GM12865 (cell line): ENCODE results near the gene WNT7B.

ENCODE experiments used
- DNase-seq: peaks from one replicate; pipeline ENCODE4 v3.0.0; 2010; ENCODE audit warnings: low read depth
- H3K4me3 ChIP-seq: 2 replicates; pipeline ENCODE4 v1.5.1; 2011; ENCODE audit warnings: mild to moderate bottlenecking, low read depth, low read length, control low read depth
- TF ChIP-seq, protein P1 (sequence below): IDR thresholded peaks from 2 replicates; pipeline ENCODE4 v1.5.1; 2011; ENCODE audit warnings: low read length, control low read depth, low read depth, inconsistent platforms; ENCODE audit not compliant: insufficient read depth; ENCODE audit errors: missing control alignments

Gene WNT7B

DNA sequence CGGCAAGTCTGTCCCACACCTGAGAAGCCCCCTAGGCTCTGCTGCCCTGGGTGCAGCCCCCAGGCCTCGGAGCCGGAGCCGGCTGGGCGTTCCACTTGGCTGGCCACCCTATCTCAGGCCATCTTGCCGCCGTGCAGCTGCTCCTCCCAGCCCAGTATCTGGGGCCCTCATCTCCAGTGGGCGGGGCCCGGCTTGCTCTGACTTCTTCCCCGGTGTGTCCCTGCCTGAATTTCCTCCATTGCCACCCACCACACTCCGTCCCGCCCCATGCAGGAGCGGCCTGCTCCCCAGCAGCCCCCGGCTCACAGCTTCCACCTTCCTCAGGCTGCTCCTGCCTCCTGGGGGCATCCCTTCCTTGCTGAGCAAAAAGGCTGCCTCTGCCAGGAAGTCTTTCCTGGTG is 46.6 kb downstream of the WNT7B start:
- TF ChIP-seq, protein P1, sequence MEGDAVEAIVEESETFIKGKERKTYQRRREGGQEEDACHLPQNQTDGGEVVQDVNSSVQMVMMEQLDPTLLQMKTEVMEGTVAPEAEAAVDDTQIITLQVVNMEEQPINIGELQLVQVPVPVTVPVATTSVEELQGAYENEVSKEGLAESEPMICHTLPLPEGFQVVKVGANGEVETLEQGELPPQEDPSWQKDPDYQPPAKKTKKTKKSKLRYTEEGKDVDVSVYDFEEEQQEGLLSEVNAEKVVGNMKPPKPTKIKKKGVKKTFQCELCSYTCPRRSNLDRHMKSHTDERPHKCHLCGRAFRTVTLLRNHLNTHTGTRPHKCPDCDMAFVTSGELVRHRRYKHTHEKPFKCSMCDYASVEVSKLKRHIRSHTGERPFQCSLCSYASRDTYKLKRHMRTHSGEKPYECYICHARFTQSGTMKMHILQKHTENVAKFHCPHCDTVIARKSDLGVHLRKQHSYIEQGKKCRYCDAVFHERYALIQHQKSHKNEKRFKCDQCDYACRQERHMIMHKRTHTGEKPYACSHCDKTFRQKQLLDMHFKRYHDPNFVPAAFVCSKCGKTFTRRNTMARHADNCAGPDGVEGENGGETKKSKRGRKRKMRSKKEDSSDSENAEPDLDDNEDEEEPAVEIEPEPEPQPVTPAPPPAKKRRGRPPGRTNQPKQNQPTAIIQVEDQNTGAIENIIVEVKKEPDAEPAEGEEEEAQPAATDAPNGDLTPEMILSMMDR = no peak
- DNase-seq = no peak
- no peak overlapping the region for H3K4me3 ChIP-seq

DNA sequence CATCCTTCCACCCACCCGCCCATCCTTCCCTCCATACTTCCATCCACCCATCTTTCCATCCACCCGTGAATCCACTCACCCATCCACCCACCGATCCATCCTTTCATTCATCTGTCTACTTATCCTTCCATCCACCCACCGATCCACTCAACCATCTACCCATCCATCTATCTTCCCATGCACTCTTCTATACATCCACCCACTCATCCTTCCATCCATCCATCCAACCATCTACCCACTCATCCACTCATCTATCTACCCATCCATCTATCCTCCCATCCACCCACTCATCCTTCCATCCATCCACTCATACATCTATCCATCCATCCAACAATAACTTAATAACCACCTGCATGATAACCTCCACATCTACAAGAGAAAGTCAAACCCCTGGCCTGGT is 47.3 kb downstream of the WNT7B start:
- no peak overlapping the region for H3K4me3 ChIP-seq
- no peak for DNase-seq
- TF ChIP-seq, protein P1 = no peak

DNA sequence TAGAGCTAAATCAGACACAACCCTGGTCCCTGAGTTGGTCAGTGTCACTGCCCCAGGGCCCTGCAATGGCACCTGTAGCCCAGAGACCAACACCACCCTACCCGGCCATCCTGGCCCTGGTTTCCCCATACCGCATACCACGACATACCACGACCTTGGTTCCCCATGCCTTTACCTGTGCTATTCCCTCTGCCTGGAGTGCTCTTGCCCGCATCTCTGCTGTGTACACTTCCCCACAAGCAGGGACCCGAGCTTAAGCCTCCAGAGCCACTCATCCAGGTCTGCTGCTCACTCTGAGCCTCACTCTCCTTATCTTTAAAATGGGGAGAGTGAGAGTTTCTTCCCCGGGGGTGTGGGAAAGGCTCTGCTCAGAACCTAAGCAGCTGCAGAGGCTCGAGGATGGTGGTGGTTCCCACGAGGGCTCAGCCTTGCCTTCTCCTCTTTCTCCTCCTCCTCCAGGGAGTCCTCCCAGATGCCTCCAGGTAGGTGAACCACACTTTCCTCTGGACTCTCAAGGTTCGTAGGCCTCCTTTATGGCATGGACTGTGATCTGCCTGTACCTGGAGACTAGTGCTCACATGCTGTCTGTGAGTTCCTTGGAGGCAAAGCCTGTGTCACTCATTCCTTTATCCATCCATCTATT is 48.1 kb downstream of the WNT7B start:
- no peak for DNase-seq
- H3K4me3 ChIP-seq = no peak overlapping the region
- TF ChIP-seq, protein P1 = no peak

DNA sequence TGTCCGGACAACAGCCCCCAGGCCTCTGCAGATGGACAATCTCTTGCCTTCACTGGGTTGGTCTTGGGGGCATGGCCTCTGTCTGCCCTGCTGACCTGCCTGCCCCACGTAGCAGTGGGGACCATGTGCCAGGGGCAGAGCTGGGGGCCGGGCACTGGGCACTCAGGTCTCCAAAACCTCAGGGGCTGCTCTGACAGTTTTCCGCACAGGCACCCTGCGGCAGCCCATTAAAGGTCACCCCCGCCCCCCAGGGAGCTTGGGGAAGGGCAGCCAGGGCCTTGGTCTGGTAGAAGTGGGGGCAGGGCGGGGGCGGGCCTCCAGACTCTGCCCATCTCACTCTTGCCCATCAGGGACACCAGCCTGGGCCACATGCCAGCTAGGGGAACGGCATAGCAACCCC is 49.9 kb downstream of the WNT7B start:
- no peak for DNase-seq
- TF ChIP-seq, protein P1 = no peak
- no peak overlapping the region for H3K4me3 ChIP-seq

DNA sequence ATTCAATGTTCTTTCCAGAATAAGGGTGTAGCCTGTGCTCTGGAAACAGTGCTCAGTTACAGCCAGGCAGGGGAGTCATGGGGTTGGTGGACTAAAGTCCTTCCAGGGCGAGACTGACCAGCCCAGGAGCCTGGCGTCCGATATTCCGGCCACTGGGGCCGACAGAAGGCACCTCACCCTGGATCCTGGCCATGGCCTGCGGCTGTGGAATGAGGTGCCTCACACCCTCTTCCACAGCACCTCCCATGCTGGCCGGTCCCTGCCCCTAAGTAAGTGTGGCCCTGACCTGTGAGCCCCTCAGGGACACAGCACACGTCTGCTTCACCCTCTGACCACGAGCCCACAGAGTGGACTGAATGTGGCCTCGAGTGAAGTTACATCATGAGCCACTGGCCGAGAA is 50.5 kb downstream of the WNT7B start:
- H3K4me3 ChIP-seq = no peak overlapping the region
- TF ChIP-seq, protein P1 = no peak
- no peak for DNase-seq

DNA sequence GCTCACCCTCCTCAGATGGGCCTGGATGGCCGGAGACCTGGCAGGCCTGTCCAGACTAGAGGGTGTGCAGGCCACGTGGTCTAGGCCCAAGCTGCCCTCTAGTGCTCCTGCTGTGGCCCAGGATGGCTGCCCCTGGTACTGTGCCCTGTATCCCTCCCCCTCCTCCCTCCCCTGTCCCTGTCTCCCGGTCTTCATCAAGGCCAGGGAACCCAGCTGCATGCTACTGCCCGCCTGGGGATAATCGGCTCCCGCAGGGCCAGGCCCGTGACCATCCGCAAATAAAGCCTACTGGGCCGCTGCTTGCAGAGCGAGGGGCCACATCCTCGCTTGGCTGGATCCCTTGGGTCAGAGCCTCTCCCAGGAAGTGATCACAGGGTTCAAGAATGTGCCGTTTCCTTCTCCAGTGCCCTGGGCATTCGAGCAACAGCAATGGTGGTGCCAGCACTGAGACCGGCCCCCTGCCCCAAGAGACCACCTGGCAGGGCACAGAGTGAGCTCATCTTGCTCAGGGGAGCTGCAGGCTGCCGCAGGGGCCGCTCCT is 51.1 kb downstream of the WNT7B start:
- no peak for DNase-seq
- no peak overlapping the region for H3K4me3 ChIP-seq
- TF ChIP-seq, protein P1 = no peak

DNA sequence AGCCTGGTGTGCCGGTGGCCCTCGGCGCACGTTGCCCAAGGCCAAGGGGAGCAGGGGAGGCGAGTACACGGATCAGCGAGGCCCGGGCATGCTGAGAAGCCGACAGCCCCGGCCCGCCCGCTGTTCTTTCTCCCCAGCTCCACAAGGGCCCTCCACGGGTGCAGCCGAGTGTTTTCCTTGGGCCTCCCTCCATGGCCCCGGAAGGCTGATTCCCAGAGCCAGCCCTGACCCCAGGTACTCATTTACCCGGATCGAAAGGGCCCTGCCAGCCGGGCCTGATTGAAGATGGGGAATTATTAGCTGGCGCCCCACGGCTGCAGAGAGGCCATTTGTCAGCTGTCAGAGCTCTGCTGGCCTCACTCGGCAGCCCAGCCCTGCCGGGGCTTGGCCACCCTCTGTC is 53.1 kb downstream of the WNT7B start:
- H3K4me3 ChIP-seq = no peak overlapping the region
- TF ChIP-seq, protein P1 = no peak
- no peak for DNase-seq
